HEK293 (cell line): ENCODE data around the gene OR13D1.

ENCODE experiments used
- CTCF ChIA-PET: fragments of 350-600 bp; formaldehyde crosslinking; extraction: SDS; loops from one replicate; lab custom pipeline; 2021; ENCODE audit warnings: antibody characterized with exemption; lab: Yijun Ruan, JAX
- POLR2A ChIA-PET: fragments of 300-600 bp; formaldehyde crosslinking; extraction: SDS; loops from one replicate; lab custom pipeline; 2020; ENCODE audit warnings: antibody characterized with exemption, inconsistent platforms; lab: Yijun Ruan, JAX
- H3K27ac ChIP-seq: fragments of 200-500 bp; sonication (Bioruptor generic); 2 replicates; pipeline ENCODE4 v1.5.1; 2014; ENCODE audit warnings: low read depth, low read length, control low read depth, inconsistent platforms; ENCODE audit errors: extremely low read depth
- H3K36me3 ChIP-seq, 2 experiments: fragments of 200-500 bp in 1 of 2; sonication (Bioruptor generic) in 1 of 2; 1 replicate in 1 of 2; 2 replicates in 1 of 2; pipeline ENCODE4 v1.5.1; 2014 to 2017; ENCODE audit warnings: inconsistent platforms in 2 of 2, low read length in 2 of 2; ENCODE audit not compliant: control insufficient read depth in 2 of 2, insufficient read depth in 1 of 2
- H3K4me1 ChIP-seq: fragments of 200-500 bp; sonication (Bioruptor generic); 2 replicates; pipeline ENCODE4 v1.5.1; 2014; ENCODE audit warnings: mild to moderate bottlenecking, low read length, inconsistent platforms; ENCODE audit not compliant: control insufficient read depth, insufficient read depth
- H3K4me3 ChIP-seq: 2 replicates; pipeline ENCODE4 v1.5.1; 2011; ENCODE audit warnings: low read depth, mild to moderate bottlenecking, control low read depth, low read length, moderate library complexity
- H3K9me3 ChIP-seq: fragments of 200-500 bp; sonication (Bioruptor generic); 2 replicates; pipeline ENCODE4 v1.5.1; 2014; ENCODE audit warnings: low read depth, low read length, inconsistent platforms; ENCODE audit not compliant: control insufficient read depth, insufficient read depth
- CTCF ChIP-seq: fragments of 450-650 bp; formaldehyde crosslinking; IDR thresholded peaks from 2 replicates; pipeline ENCODE4 v1.5.1; 2016; ENCODE audit warnings: missing biosample characterization, missing genetic modification characterization
- GLIS2 ChIP-seq: fragments of 450-650 bp; formaldehyde crosslinking; IDR thresholded peaks from 2 replicates; pipeline ENCODE4 v1.5.1; 2016; ENCODE audit warnings: missing biosample characterization, missing genetic modification characterization
- HOXD13 ChIP-seq: sonication (generic); formaldehyde crosslinking; IDR thresholded peaks from 2 replicates; pipeline ENCODE4 v1.8.0; 2022; ENCODE audit warnings: missing genetic modification reagents, borderline replicate concordance
- INSM2 ChIP-seq: fragments of 450-650 bp; formaldehyde crosslinking; IDR thresholded peaks from 2 replicates; pipeline ENCODE4 v1.5.1; 2016; ENCODE audit warnings: missing biosample characterization, missing genetic modification characterization
- KLF7 ChIP-seq: fragments of 450-650 bp; formaldehyde crosslinking; IDR thresholded peaks from 2 replicates; pipeline ENCODE4 v1.5.1; 2016; ENCODE audit warnings: missing biosample characterization, missing genetic modification characterization, borderline replicate concordance
- PRDM4 ChIP-seq: fragments of 450-650 bp; formaldehyde crosslinking; IDR thresholded peaks from 2 replicates; pipeline ENCODE4 v1.5.1; 2017; ENCODE audit warnings: missing biosample characterization, missing genetic modification characterization
- SCRT1 ChIP-seq: fragments of 450-650 bp; formaldehyde crosslinking; IDR thresholded peaks from 2 replicates; pipeline ENCODE4 v1.5.1; 2016; ENCODE audit warnings: missing biosample characterization, missing genetic modification characterization, borderline replicate concordance
- WT1 ChIP-seq: fragments of 450-650 bp; formaldehyde crosslinking; IDR thresholded peaks from 2 replicates; pipeline ENCODE4 v1.5.1; 2016; ENCODE audit warnings: missing biosample characterization, missing genetic modification characterization
- YY2 ChIP-seq: fragments of 450-650 bp; formaldehyde crosslinking; IDR thresholded peaks from 2 replicates; pipeline ENCODE4 v1.5.1; 2016; ENCODE audit warnings: missing biosample characterization, missing genetic modification characterization
- ZBTB48 ChIP-seq: fragments of 450-650 bp; formaldehyde crosslinking; IDR thresholded peaks from 2 replicates; pipeline ENCODE4 v1.5.1; 2016; ENCODE audit warnings: missing biosample characterization, missing genetic modification characterization
- ZIC2 ChIP-seq: fragments of 450-650 bp; formaldehyde crosslinking; IDR thresholded peaks from 2 replicates; pipeline ENCODE4 v1.5.1; 2016; ENCODE audit warnings: missing biosample characterization, missing genetic modification characterization
- ZNF214 ChIP-seq: fragments of 450-650 bp; formaldehyde crosslinking; IDR thresholded peaks from 2 replicates; pipeline ENCODE4 v1.5.1; 2017; ENCODE audit warnings: missing biosample characterization, mild to moderate bottlenecking, missing genetic modification characterization, borderline replicate concordance
- ZNF221 ChIP-seq: fragments of 450-650 bp; formaldehyde crosslinking; IDR thresholded peaks from 2 replicates; pipeline ENCODE4 v1.5.1; 2017; ENCODE audit warnings: missing biosample characterization, missing genetic modification characterization, borderline replicate concordance
- ZNF23 ChIP-seq: fragments of 450-650 bp; formaldehyde crosslinking; IDR thresholded peaks from 2 replicates; pipeline ENCODE4 v1.5.1; 2016; ENCODE audit warnings: missing biosample characterization, missing genetic modification characterization, borderline replicate concordance
- ZNF280D ChIP-seq: fragments of 450-650 bp; formaldehyde crosslinking; IDR thresholded peaks from 2 replicates; pipeline ENCODE4 v1.5.1; 2016; ENCODE audit warnings: missing biosample characterization, missing genetic modification characterization
- ZNF302 ChIP-seq: fragments of 450-650 bp; formaldehyde crosslinking; IDR thresholded peaks from 2 replicates; pipeline ENCODE4 v1.5.1; 2016; ENCODE audit warnings: missing biosample characterization, missing genetic modification characterization, low read depth
- ZNF366 ChIP-seq: fragments of 450-650 bp; formaldehyde crosslinking; conservative IDR thresholded peaks from 2 replicates; pipeline ENCODE4 v1.5.1; 2016; ENCODE audit warnings: missing biosample characterization, missing genetic modification characterization
- ZNF416 ChIP-seq: fragments of 450-650 bp; formaldehyde crosslinking; IDR thresholded peaks from 2 replicates; pipeline ENCODE4 v1.5.1; 2016; ENCODE audit warnings: missing biosample characterization, missing genetic modification characterization
- ZNF513 ChIP-seq: fragments of 450-650 bp; IDR thresholded peaks from 2 replicates; pipeline ENCODE4 v1.5.1; 2018; ENCODE audit warnings: missing biosample characterization, missing genetic modification characterization
- ZNF645 ChIP-seq: fragments of 450-650 bp; formaldehyde crosslinking; IDR thresholded peaks from 2 replicates; pipeline ENCODE4; 2016; ENCODE audit warnings: missing biosample characterization, missing genetic modification characterization
- ZNF677 ChIP-seq: fragments of 450-650 bp; IDR thresholded peaks from 2 replicates; pipeline ENCODE4 v1.5.0; 2018; ENCODE audit warnings: missing biosample characterization, mild to moderate bottlenecking, missing genetic modification characterization, moderate library complexity
- ZNF707 ChIP-seq: fragments of 450-650 bp; formaldehyde crosslinking; IDR thresholded peaks from 2 replicates; pipeline ENCODE4 v1.5.1; 2016; ENCODE audit warnings: missing biosample characterization, missing genetic modification characterization
- ZNF785 ChIP-seq: fragments of 450-650 bp; formaldehyde crosslinking; IDR thresholded peaks from 2 replicates; pipeline ENCODE4 v1.5.1; 2016; ENCODE audit warnings: missing biosample characterization, missing genetic modification characterization
- ZSCAN18 ChIP-seq: fragments of 450-650 bp; formaldehyde crosslinking; IDR thresholded peaks from 2 replicates; pipeline ENCODE4 v1.5.1; 2016; ENCODE audit warnings: missing biosample characterization, missing genetic modification characterization
- ZSCAN30 ChIP-seq: fragments of 450-650 bp; IDR thresholded peaks from 2 replicates; pipeline ENCODE4 v1.5.1; 2018; ENCODE audit warnings: missing biosample characterization, mild to moderate bottlenecking, missing genetic modification characterization, moderate library complexity

The OR13D1 gene

GRCh38 chr9:104686081-104686480 is 8.2 kb upstream of the OR13D1 start (continued):
- TF ChIP-seq ZNF513 (tag by site-specific recombination) (no peak), PRDM4 (tag by site-specific recombination) (no peak), KLF7 (no peak), HOXD13 (CRISPR knock-in tag) (no peak), ZNF221 (tag by site-specific recombination) (no peak), ZNF677 (tag by site-specific recombination) (no peak), WT1 (tag by site-specific recombination) (no peak), INSM2 (tag by site-specific recombination) (no peak), ZSCAN30 (tag by site-specific recombination) (no peak), ZNF23 (tag by site-specific recombination) (no peak), GLIS2 (tag by site-specific recombination) (no peak), YY2 (no peak), ZNF280D (no peak)

- CTCF ChIA-PET: interaction anchor here (0.6 to 0.8 kb wide), 2 partner anchors 13 to 43 kb away, joined by 3 read pairs; no protein-coding TSS in a partner anchor
- H3K9me3 ChIP-seq: no peaks in the 10 kb centered on the region
- no peak overlapping the region for H3K4me3 ChIP-seq
- no peak overlapping the region for H3K27ac ChIP-seq
- POLR2A ChIA-PET: no interaction called here
- H3K36me3 ChIP-seq: no peaks in the 10 kb centered on the region
- no peaks in the 10 kb centered on the region for H3K4me1 ChIP-seq
- TF ChIP-seq ZSCAN30 (tag by site-specific recombination) (no peak), ZNF302 (no peak), ZNF677 (tag by site-specific recombination) (no peak), ZIC2 (tag by site-specific recombination) (no peak), SCRT1 (tag by site-specific recombination) (no peak), ZNF416 (tag by site-specific recombination) (no peak), ZNF707 (no peak), ZNF785 (tag by site-specific recombination) (no peak), ZNF214 (tag by site-specific recombination) (no peak), ZNF645 (tag by site-specific recombination) (no peak), ZNF366 (tag by site-specific recombination) (no peak), ZBTB48 (tag by site-specific recombination) (no peak), CTCF (no peak), ZSCAN18 (tag by site-specific recombination) (no peak)
These were observed 6.0 kb downstream of the OR13D1 start for GRCh38 chr9:104700306-104700705.
